Measurements from ENCODE around the gene STK16. TPM values are rescaled to one million over a fixed set of nuclear protein-coding genes. Genes with fewer than 3 reads are reported as not detected.

STK16 gene
- polyA plus RNA-seq, 3 donors = 16.7 to 40.7 (median 17.8) TPM

DNA sequence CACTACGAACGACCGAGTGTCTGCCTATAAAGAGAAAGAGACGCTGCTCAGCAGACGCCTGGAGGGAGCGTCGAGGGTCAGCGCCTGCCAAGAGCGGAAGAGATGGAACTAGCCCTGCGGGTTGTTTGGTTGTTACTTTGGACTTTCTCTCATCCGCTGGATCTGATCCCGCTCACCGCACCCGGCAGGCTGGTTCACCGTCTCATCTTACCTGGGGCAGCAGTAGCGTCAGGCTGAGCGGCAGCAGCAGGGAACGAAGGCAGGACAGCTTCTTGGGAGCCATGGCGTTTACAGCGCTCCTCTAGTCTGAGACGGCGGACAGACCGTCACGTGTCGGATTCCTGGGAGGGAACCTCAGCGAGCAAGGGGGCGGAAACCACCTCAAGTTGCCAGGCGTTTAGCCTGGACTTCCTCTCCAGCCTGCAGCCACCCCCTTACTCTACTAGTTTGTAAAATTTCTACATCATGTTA, 2.0 kb upstream of the STK16 start:
- Histone ChIP-seq H2AFZ (ENCODE audit: insufficient read depth, low read depth, low read length, poor library complexity, severe bottlenecking) (peak overlapping the region; percentile 52), H3K27me3 (ENCODE audit: control insufficient read depth in 2 of 2, insufficient read depth in 2 of 2, low read length in 2 of 2) (no peaks in the 10 kb centered on the region), H3K79me2 (ENCODE audit: insufficient read depth, low read length) (peaks cover 30% of the 10 kb centered on the region), H4K20me1 (ENCODE audit: insufficient read depth, low read length) (no peaks in the 10 kb centered on the region), H3K36me3 (replicated peaks in 1 of 2; ENCODE audit: control insufficient read depth in 1 of 2, insufficient read depth in 2 of 2, low read length in 2 of 2) (peaks cover 7 to 29% of the 10 kb centered on the region in 2 donors), H3K4me2 (replicated peaks; ENCODE audit: extremely low read depth, low read length, poor library complexity, severe bottlenecking) (peak overlapping the region; percentile 55), H3K4me1 (ENCODE audit: control insufficient read depth in 1 of 2, insufficient read depth in 2 of 2, low read length in 2 of 2) (peaks cover 48 to 50% of the 10 kb centered on the region in 2 donors), H3K9me3 (replicated peaks in 1 of 2; ENCODE audit: control insufficient read depth in 1 of 2, insufficient read depth in 1 of 2, low read length in 2 of 2) (no peaks in the 10 kb centered on the region), H3K27ac (ENCODE audit: low read depth in 1 of 2, low read length in 2 of 2) (peak overlapping the region; percentile 29 to 41), H3K9ac (ENCODE audit: insufficient read depth, low read length, poor library complexity, severe bottlenecking) (no peak overlapping the region), H3K4me3 (replicated peaks in 1 of 3; ENCODE audit: low read depth in 2 of 3, low read length in 3 of 3) (peak overlapping the region in 2 of 3 experiments; percentile 34 to 59)
- TF ChIP-seq, protein P1, sequence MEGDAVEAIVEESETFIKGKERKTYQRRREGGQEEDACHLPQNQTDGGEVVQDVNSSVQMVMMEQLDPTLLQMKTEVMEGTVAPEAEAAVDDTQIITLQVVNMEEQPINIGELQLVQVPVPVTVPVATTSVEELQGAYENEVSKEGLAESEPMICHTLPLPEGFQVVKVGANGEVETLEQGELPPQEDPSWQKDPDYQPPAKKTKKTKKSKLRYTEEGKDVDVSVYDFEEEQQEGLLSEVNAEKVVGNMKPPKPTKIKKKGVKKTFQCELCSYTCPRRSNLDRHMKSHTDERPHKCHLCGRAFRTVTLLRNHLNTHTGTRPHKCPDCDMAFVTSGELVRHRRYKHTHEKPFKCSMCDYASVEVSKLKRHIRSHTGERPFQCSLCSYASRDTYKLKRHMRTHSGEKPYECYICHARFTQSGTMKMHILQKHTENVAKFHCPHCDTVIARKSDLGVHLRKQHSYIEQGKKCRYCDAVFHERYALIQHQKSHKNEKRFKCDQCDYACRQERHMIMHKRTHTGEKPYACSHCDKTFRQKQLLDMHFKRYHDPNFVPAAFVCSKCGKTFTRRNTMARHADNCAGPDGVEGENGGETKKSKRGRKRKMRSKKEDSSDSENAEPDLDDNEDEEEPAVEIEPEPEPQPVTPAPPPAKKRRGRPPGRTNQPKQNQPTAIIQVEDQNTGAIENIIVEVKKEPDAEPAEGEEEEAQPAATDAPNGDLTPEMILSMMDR (IDR thresholded peaks at IDR 0.05) = no peak
- peaks cover 0 to 1% (median 1%) of the 10 kb centered on the region in 3 donors for H3K27me3 Mint-ChIP-seq (ENCODE audit: low read depth in 3 of 3)
- peaks cover 47% of the 10 kb centered on the region for H3K4me1 Mint-ChIP-seq
- H3K27ac Mint-ChIP-seq = peak overlapping the region; percentile 72 to 95 (median 87)
- H3K9me3 Mint-ChIP-seq = no peaks in the 10 kb centered on the region
- intact Hi-C loops (cut with micrococcal nuclease) = no loop called here
- DNase-seq = peak; percentile 64 to 79 (median 77)
- WGBS (ENCODE audit: insufficient coverage) = 59% methylated on average over 20 of the region's 28 CpGs
- peak overlapping the region; percentile 79 to 89 for H3K4me3 Mint-ChIP-seq
- peaks cover 23 to 31% of the 10 kb centered on the region in 2 donors for H3K36me3 Mint-ChIP-seq

DNA sequence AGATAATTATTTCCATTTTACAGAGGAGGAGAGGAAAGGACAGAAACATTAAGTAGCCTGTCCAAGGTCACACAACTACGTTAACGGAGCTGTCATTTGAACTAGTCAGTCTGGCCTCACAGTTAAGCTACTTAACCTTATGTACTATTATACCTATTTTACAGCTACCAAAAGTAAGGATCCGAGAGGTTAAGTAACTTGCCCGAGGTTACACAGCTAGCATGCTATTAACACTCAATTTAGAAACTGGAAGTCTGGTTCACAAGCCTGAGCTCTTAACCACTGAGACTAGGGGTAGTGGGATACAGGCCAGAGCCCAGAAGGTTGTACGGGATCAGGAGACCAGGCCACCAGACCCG, 511 bp upstream of the STK16 start:
- no peak for DNase-seq
- Histone ChIP-seq H3K4me3 (replicated peaks in 1 of 3; ENCODE audit: low read depth in 2 of 3, low read length in 3 of 3) (peak overlapping the region; percentile 57 to 83 (median 66)), H3K27me3 (ENCODE audit: control insufficient read depth in 2 of 2, insufficient read depth in 2 of 2, low read length in 2 of 2) (no peaks in the 10 kb centered on the region), H3K4me2 (replicated peaks; ENCODE audit: extremely low read depth, low read length, poor library complexity, severe bottlenecking) (peak overlapping the region; percentile 83), H4K20me1 (ENCODE audit: insufficient read depth, low read length) (peaks cover under 1% of the 10 kb centered on the region), H3K79me2 (ENCODE audit: insufficient read depth, low read length) (peaks cover 45% of the 10 kb centered on the region), H3K4me1 (ENCODE audit: control insufficient read depth in 1 of 2, insufficient read depth in 2 of 2, low read length in 2 of 2) (peaks cover 63 to 65% of the 10 kb centered on the region in 2 donors), H3K36me3 (replicated peaks in 1 of 2; ENCODE audit: control insufficient read depth in 1 of 2, insufficient read depth in 2 of 2, low read length in 2 of 2) (peaks cover 5 to 23% of the 10 kb centered on the region in 2 donors), H3K27ac (ENCODE audit: low read depth in 1 of 2, low read length in 2 of 2) (peak overlapping the region; percentile 72 to 89), H3K9ac (ENCODE audit: insufficient read depth, low read length, poor library complexity, severe bottlenecking) (peak overlapping the region; percentile 79), H2AFZ (ENCODE audit: insufficient read depth, low read depth, low read length, poor library complexity, severe bottlenecking) (peak overlapping the region; percentile 87), H3K9me3 (replicated peaks in 1 of 2; ENCODE audit: control insufficient read depth in 1 of 2, insufficient read depth in 1 of 2, low read length in 2 of 2) (no peaks in the 10 kb centered on the region)
- Mint-ChIP-seq H3K36me3 (peaks cover 20 to 34% of the 10 kb centered on the region in 2 donors), H3K27ac (peak overlapping the region; percentile 74 to 97 (median 94)), H3K27me3 (ENCODE audit: low read depth in 3 of 3) (peaks cover 0 to 1% (median 1%) of the 10 kb centered on the region in 3 donors), H3K4me3 (peak overlapping the region; percentile 83 to 90), H3K9me3 (no peaks in the 10 kb centered on the region), H3K4me1 (peaks cover 62% of the 10 kb centered on the region)
- intact Hi-C loops (cut with micrococcal nuclease) = loop anchor here in 1 of 2 donors (1.0 kb wide), 1 partner anchor 66 kb away; the partner anchor contains the start of gene RETREG2
- no CpG with 5 or more reads among the region's 6 CpGs for WGBS (ENCODE audit: insufficient coverage)
- TF ChIP-seq, protein P1 (IDR thresholded peaks at IDR 0.05) = no peak
